GM06990 (cell line): ENCODE results near the gene DDX50.

Experiments used
- DNase-seq: peaks from one replicate; pipeline ENCODE4 v3.0.0-alpha.2; 2011; ENCODE audit not compliant: insufficient read length; ENCODE audit errors: extremely low read depth
- H3K27me3 ChIP-seq: replicated peaks from 2 replicates; pipeline ENCODE4 v1.6.0; 2011; ENCODE audit warnings: low read length; ENCODE audit not compliant: control insufficient read depth, insufficient read depth
- H3K36me3 ChIP-seq: 2 replicates; pipeline ENCODE4 v1.5.1; 2011; ENCODE audit warnings: low read length; ENCODE audit not compliant: control insufficient read depth, insufficient read depth
- H3K4me3 ChIP-seq: replicated peaks from 2 replicates; pipeline ENCODE4 v1.5.1; 2011; ENCODE audit warnings: low read depth, mild to moderate bottlenecking, control low read depth, low read length
- CTCF ChIP-seq: IDR thresholded peaks from 2 replicates; pipeline ENCODE4 v1.5.1; 2011; ENCODE audit warnings: low read length, control low read depth, mild to moderate bottlenecking, inconsistent platforms; ENCODE audit not compliant: insufficient read depth, poor library complexity, severe bottlenecking

Gene DDX50

GRCh38 chr10:68895041-68895440 lies 6.1 kb upstream of the DDX50 start:
- Histone ChIP-seq H3K4me3 (no peak overlapping the region), H3K36me3 (no peaks in the 10 kb centered on the region), H3K27me3 (no peaks in the 10 kb centered on the region)
- no peak for DNase-seq
- TF ChIP-seq CTCF: no peak

GRCh38 chr10:68897336-68897741 lies 3.8 kb upstream of the DDX50 start:
- Histone ChIP-seq H3K27me3 (no peaks in the 10 kb centered on the region), H3K36me3 (no peaks in the 10 kb centered on the region), H3K4me3 (no peak overlapping the region)
- no peak for DNase-seq
- TF ChIP-seq CTCF: peak; percentile 40

- no peak overlapping the region for H3K4me3 ChIP-seq
- no peaks in the 10 kb centered on the region for H3K27me3 ChIP-seq
- TF ChIP-seq CTCF: no peak
- no peaks in the 10 kb centered on the region for H3K36me3 ChIP-seq
- DNase-seq: no peak
Measured at GRCh38 chr10:68899186-68899745, 1.8 kb upstream of the DDX50 start.

GRCh38 chr10:68900427-68901104 lies 549 bp upstream of the DDX50 start:
- TF ChIP-seq CTCF: no peak
- Histone ChIP-seq H3K27me3 (no peaks in the 10 kb centered on the region), H3K4me3 (peak overlapping the region; percentile 63), H3K36me3 (no peaks in the 10 kb centered on the region)
- peak; percentile 88 for DNase-seq

GRCh38 chr10:68902382-68902781 lies 1.3 kb downstream of the DDX50 start:
- DNase-seq: no peak
- TF ChIP-seq CTCF: no peak
- H3K36me3 ChIP-seq: no peaks in the 10 kb centered on the region; the same call in none of the 2 replicates
- no peaks in the 10 kb centered on the region for H3K27me3 ChIP-seq
- peak overlapping the region; percentile 79 for H3K4me3 ChIP-seq

GRCh38 chr10:68924593-68924992 lies 23.5 kb downstream of the DDX50 start:
- Histone ChIP-seq H3K4me3 (no peak overlapping the region), H3K27me3 (no peaks in the 10 kb centered on the region), H3K36me3 (peaks cover 5% of the 10 kb centered on the region)
- no peak for TF ChIP-seq CTCF
- DNase-seq: no peak
